Glutamatergic neuron (in vitro differentiated cells): ENCODE data around the gene ISG15. TPM values are rescaled to one million over a fixed set of nuclear protein-coding genes. Genes with fewer than 3 reads are reported as not detected.

Source experiments
- DNase-seq: peaks from one replicate; pipeline ENCODE4 v3.0.0; 2022
- H3K27ac Mint-ChIP-seq: one replicate; pipeline ENCODE4 v1.8.0; 2020; ENCODE audit warnings: mild to moderate bottlenecking, mixed read lengths, inconsistent platforms; ENCODE audit not compliant: unreplicated experiment
- H3K27me3 Mint-ChIP-seq: one replicate; pipeline ENCODE4 v1.8.0; 2020; ENCODE audit warnings: mild to moderate bottlenecking, moderate library complexity, mixed read lengths, inconsistent platforms; ENCODE audit not compliant: unreplicated experiment
- H3K36me3 Mint-ChIP-seq: one replicate; pipeline ENCODE4 v1.8.0; 2020; ENCODE audit warnings: mild to moderate bottlenecking, mixed read lengths, inconsistent platforms; ENCODE audit not compliant: unreplicated experiment
- H3K4me1 Mint-ChIP-seq: one replicate; pipeline ENCODE4 v1.8.0; 2020; ENCODE audit warnings: mild to moderate bottlenecking, low read depth, mixed read lengths, inconsistent platforms; ENCODE audit not compliant: unreplicated experiment
- H3K4me3 Mint-ChIP-seq: one replicate; pipeline ENCODE4 v1.8.0; 2020; ENCODE audit warnings: mild to moderate bottlenecking, mixed read lengths, inconsistent platforms; ENCODE audit not compliant: unreplicated experiment
- H3K9me3 Mint-ChIP-seq: one replicate; pipeline ENCODE4 v1.8.0; 2020; ENCODE audit warnings: mild to moderate bottlenecking, moderate library complexity, mixed read lengths, inconsistent platforms; ENCODE audit not compliant: unreplicated experiment
- total RNA-seq: library from RNA; stranded (reverse); fragmentation: NEBNext Ultra II Directional; extraction: Animal tissue kit (Norgen Biotek cat#: 25700); gene quantifications from one replicate; pipeline ENCODE4 v1.2.1, GENCODE V29; 2021; ENCODE audit not compliant: unreplicated experiment
- TF ChIP-seq, protein P1 (sequence below): fragments of 200-600 bp; sonication (generic); IDR thresholded peaks from one replicate; pipeline ENCODE4 v1.5.0; 2021; ENCODE audit not compliant: partially characterized antibody, unreplicated experiment

Gene ISG15
- total RNA-seq, 1 donor from 2014 or later, result 18.4 TPM

DNA sequence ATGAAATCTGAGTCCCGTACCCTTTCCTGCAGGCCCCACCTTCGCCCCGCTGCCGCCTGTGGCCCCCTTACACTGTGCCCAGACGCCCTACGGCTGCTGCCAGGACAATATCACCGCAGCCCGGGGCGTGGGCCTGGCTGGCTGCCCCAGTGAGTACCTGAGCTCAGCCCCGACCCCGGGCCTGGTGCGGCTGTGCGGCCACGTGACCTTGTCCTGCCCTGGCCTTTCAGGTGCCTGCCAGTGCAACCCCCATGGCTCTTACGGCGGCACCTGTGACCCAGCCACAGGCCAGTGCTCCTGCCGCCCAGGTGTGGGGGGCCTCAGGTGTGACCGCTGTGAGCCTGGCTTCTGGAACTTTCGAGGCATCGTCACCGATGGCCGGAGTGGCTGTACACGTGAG is 31.8 kb downstream of the ISG15 start:
- TF ChIP-seq, protein P1, sequence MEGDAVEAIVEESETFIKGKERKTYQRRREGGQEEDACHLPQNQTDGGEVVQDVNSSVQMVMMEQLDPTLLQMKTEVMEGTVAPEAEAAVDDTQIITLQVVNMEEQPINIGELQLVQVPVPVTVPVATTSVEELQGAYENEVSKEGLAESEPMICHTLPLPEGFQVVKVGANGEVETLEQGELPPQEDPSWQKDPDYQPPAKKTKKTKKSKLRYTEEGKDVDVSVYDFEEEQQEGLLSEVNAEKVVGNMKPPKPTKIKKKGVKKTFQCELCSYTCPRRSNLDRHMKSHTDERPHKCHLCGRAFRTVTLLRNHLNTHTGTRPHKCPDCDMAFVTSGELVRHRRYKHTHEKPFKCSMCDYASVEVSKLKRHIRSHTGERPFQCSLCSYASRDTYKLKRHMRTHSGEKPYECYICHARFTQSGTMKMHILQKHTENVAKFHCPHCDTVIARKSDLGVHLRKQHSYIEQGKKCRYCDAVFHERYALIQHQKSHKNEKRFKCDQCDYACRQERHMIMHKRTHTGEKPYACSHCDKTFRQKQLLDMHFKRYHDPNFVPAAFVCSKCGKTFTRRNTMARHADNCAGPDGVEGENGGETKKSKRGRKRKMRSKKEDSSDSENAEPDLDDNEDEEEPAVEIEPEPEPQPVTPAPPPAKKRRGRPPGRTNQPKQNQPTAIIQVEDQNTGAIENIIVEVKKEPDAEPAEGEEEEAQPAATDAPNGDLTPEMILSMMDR, result no peak
- Mint-ChIP-seq H3K36me3 (peaks cover 4% of the 10 kb centered on the region), H3K4me1 (no peaks in the 10 kb centered on the region), H3K9me3 (peaks cover 11% of the 10 kb centered on the region), H3K27ac (no peak overlapping the region), H3K27me3 (peaks cover 12% of the 10 kb centered on the region), H3K4me3 (no peak overlapping the region)
- no peak for DNase-seq

DNA sequence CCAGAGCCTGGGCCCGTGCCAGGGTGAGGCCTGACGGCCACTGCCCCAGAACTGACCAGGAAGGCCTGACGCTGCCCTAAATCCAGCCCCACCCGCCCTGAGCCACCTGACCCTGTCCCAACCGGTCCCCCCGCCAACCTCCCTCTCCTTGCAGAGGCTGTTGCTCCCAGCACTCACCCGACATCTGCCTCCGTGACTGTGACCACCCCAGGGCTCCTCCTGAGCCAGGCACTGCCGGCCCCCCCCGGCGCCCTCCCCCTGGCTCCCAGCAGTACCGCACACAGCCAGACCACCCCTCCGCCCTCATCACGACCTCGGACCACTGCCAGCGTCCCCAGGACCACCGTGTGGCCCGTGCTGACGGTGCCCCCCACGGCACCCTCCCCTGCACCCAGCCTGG is 32.9 kb downstream of the ISG15 start:
- peaks cover 11% of the 10 kb centered on the region for H3K9me3 Mint-ChIP-seq
- peaks cover 4% of the 10 kb centered on the region for H3K36me3 Mint-ChIP-seq
- no peak for DNase-seq
- H3K27me3 Mint-ChIP-seq, result peaks cover 14% of the 10 kb centered on the region
- no peak overlapping the region for H3K27ac Mint-ChIP-seq
- no peak overlapping the region for H3K4me3 Mint-ChIP-seq
- TF ChIP-seq, protein P1, result no peak
- H3K4me1 Mint-ChIP-seq, result no peaks in the 10 kb centered on the region

DNA sequence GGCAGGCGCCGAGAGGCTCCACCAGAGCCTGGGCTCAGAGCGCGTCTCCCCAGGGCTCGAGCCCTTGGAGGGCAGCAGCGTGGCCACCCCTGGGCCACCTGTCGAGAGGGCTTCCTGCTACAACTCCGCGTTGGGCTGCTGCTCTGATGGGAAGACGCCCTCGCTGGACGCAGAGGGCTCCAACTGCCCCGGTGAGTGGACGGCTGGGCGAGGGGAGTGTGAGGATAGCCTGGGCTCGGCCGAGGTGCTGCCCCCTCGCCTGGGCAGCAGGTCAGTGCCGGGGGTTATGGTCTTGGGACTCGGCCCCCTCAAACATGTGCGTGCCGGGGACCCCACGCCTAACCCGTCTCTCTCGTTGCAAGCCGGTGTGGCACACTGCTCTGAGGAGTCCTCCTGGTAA is 33.5 kb downstream of the ISG15 start:
- TF ChIP-seq, protein P1, result no peak
- H3K27me3 Mint-ChIP-seq, result peaks cover 14% of the 10 kb centered on the region
- no peak overlapping the region for H3K4me3 Mint-ChIP-seq
- H3K4me1 Mint-ChIP-seq, result no peaks in the 10 kb centered on the region
- peaks cover 4% of the 10 kb centered on the region for H3K36me3 Mint-ChIP-seq
- DNase-seq, result no peak
- H3K9me3 Mint-ChIP-seq, result peaks cover 11% of the 10 kb centered on the region
- no peak overlapping the region for H3K27ac Mint-ChIP-seq

DNA sequence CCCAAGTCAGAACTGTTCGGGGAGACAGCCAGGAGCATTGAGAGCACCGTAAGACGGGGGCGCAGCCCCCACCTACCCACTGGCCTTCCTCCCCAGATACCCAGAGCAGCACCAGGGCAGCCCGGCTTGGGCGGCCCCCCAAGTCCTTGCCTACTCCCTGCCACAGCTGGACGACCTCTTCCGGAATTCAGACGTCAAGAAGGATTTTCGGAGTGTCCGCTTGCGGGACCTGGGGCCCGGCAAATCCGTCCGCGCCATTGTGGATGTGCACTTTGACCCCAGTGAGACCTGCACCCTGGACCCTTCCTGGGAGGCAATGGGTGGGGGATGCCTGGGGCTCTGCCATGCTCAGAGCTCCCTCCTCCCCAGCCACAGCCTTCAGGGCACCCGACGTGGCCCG is 34.1 kb downstream of the ISG15 start:
- DNase-seq, result no peak
- Mint-ChIP-seq H3K36me3 (peaks cover 7% of the 10 kb centered on the region), H3K4me3 (no peak overlapping the region), H3K27me3 (peaks cover 16% of the 10 kb centered on the region), H3K4me1 (no peaks in the 10 kb centered on the region), H3K27ac (no peak overlapping the region), H3K9me3 (peaks cover 14% of the 10 kb centered on the region)
- TF ChIP-seq, protein P1, result no peak

GRCh38 chr1:1047963-1048362 is 34.7 kb downstream of the ISG15 start:
- Mint-ChIP-seq H3K36me3 (peaks cover 11% of the 10 kb centered on the region), H3K9me3 (peaks cover 16% of the 10 kb centered on the region), H3K4me3 (no peak overlapping the region), H3K27ac (no peak overlapping the region), H3K27me3 (peaks cover 18% of the 10 kb centered on the region), H3K4me1 (no peaks in the 10 kb centered on the region)
- no peak for DNase-seq
- TF ChIP-seq, protein P1, result no peak
